GM18519 (cell line): ENCODE measurements around the gene HESX1.

ENCODE experiments used
- ATAC-seq: cut with Tn5 transposase; IDR thresholded peaks from one replicate; pipeline ENCODE4 v1.9.1; 2021; ENCODE audit warnings: mild to moderate bottlenecking, moderate library complexity; ENCODE audit not compliant: unreplicated experiment, low FRiP score

HESX1 gene

DNA sequence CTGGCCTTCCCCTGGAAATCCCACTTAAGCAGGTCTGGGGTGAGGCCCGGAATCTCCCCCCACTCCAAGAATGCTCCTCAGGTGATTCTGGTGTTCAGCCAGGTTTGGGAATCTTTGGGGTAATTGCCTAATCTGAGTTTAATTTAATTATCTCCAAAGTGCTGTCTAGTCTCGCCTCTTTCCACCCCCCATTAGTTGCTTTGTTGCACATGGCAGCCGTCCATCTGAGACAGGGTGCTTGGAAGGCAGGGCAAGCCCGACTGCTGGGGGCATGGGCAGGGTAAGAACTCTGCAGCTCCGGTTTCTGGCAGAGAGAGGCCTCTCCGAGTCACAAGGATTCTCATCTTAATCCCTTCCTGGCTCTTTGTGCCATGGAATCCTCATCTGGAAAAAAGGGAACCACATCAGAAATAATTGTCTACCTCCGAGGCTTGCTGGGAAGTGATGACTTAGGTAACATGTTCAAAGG is 49.6 kb downstream of the HESX1 start:
- no peak for ATAC-seq
